ENCODE measurements around the gene PKP1. TPM values are rescaled to one million over a fixed set of nuclear protein-coding genes. Genes with fewer than 3 reads are reported as not detected.

Gene PKP1
- total and polyA plus RNA-seq, 2 donors (not counting 3 experiments of a cell fraction or from before 2014, with no cell fraction given): 0.01 TPM; not detected in 1

DNA sequence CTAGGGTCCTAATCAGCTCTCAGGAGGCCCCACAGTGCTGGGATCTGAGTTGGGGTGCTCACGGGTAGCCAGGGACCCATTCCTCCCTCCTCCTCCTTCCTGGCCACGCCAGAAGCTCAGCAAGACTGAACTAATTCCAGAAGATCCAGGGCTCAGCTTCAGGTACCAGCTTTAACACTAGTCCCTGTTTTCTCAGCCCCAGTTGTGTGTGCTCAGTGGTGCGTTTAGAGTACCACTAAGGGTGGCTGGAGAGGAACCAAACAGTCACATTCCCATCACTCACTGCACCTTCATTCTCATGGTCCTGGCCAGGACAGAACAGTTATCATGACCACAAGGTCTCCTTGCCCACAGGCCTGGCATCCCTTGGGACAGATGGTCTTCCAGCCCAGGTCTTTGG is 20.8 kb downstream of the PKP1 start:
- Histone ChIP-seq H3K4me3 (replicated peaks in 1 of 3; ENCODE audit: insufficient read depth in 1 of 3, low read depth in 1 of 3, low read length in 3 of 3) (no peak overlapping the region), H4K20me1 (replicated peaks; ENCODE audit: control insufficient read depth, extremely low read depth, insufficient read depth, low read length) (no peaks in the 10 kb centered on the region), H3K27ac (ENCODE audit: insufficient read depth, low read depth, low read length) (no peak overlapping the region), H3K4me1 (ENCODE audit: control insufficient read depth, extremely low read depth, insufficient read depth, low read length) (peaks cover 3% of the 10 kb centered on the region), H3K36me3 (ENCODE audit: control insufficient read depth in 2 of 2, extremely low read depth in 1 of 2, insufficient read depth in 2 of 2, low read length in 2 of 2) (no peaks in the 10 kb centered on the region), H3K9me1 (replicated peaks; ENCODE audit: control insufficient read depth, extremely low read depth, insufficient read depth, low read length) (no peaks in the 10 kb centered on the region), H3K79me2 (ENCODE audit: control insufficient read depth, insufficient read depth, low read length) (no peaks in the 10 kb centered on the region), H3K9ac (replicated peaks; ENCODE audit: extremely low read depth, insufficient read depth, low read length) (no peak overlapping the region), H3K27me3 (ENCODE audit: control insufficient read depth in 2 of 2, insufficient read depth in 2 of 2, low read length in 2 of 2) (peaks cover 8 to 9% of the 10 kb centered on the region in 2 experiments), H2AFZ (ENCODE audit: low read depth, low read length) (no peak overlapping the region), H3K4me2 (ENCODE audit: insufficient read depth, low read length) (no peak overlapping the region), H3K9me3 (replicated peaks; ENCODE audit: control insufficient read depth, insufficient read depth, low read length) (no peaks in the 10 kb centered on the region)
- intact Hi-C loops (cut with micrococcal nuclease): no loop called here
- POLR2A ChIA-PET: no interaction called here
- TF ChIP-seq POLR2A (IDR thresholded peaks at IDR 0.05; ENCODE audit: low read depth, low read length): no peak
- TF ChIP-seq FOS (IDR thresholded peaks at IDR 0.05; ENCODE audit: borderline replicate concordance, insufficient read depth, low read length): no peak
- TF ChIP-seq, protein P1, sequence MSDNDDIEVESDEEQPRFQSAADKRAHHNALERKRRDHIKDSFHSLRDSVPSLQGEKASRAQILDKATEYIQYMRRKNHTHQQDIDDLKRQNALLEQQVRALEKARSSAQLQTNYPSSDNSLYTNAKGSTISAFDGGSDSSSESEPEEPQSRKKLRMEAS (IDR thresholded peaks at IDR 0.05; ENCODE audit: insufficient read depth, insufficient read length): no peak
- TF ChIP-seq JUN (IDR thresholded peaks at IDR 0.05; ENCODE audit: borderline replicate concordance, insufficient read depth, insufficient read length, low read depth): no peak
- TF ChIP-seq MYC (IDR thresholded peaks at IDR 0.05; ENCODE audit: low read depth, low read length): no peak
- no peak for TF ChIP-seq EZH2 (IDR thresholded peaks at IDR 0.05; ENCODE audit: borderline replicate concordance, low read depth, low read length, severe bottlenecking)
- TF ChIP-seq POLR2AphosphoS5 (IDR thresholded peaks at IDR 0.05; ENCODE audit: insufficient read depth, low read depth, low read length): no peak
- no peak for TF ChIP-seq CTCF (IDR thresholded peaks at IDR 0.05; ENCODE audit: extremely low read depth in 1 of 2, insufficient read depth in 1 of 2, low read depth in 1 of 2, low read length in 2 of 2)
- TF ChIP-seq GATA2 (IDR thresholded peaks at IDR 0.05; ENCODE audit: insufficient read depth, insufficient read length, low read depth, low read length): no peak
- dilution Hi-C loops (cut with MboI; ENCODE audit: extremely low pct_ligation_motif_present, low sequenced_read_pairs): no loop called here
- BruUV-seq (replicated peaks): no TSS peak
- DNase-seq (ENCODE audit: low read depth, low spot score) (no peak), FAIRE-seq (no peak)
- CTCF ChIA-PET: interaction anchor here (1.2 kb wide), 1 partner anchor 105 kb away, joined by 3 read pairs; no protein-coding TSS in a partner anchor
